CD14-positive monocyte (primary cell): Measurements from ENCODE around the gene GMCL1. TPM values are rescaled to one million over a fixed set of nuclear protein-coding genes. Genes with fewer than 3 reads are reported as not detected.

Experiments
- DNase-seq, 3 donors: peaks; one replicate each; pipeline ENCODE4 v3.0.0-alpha.2; 2011 to 2022
- H2AFZ ChIP-seq: 2 replicates; pipeline ENCODE4 v1.6.0; 2012; ENCODE audit warnings: mild to moderate bottlenecking, low read depth, low read length, inconsistent platforms; ENCODE audit not compliant: insufficient read depth, poor library complexity, severe bottlenecking
- H3K27ac ChIP-seq, 2 donors: 1 replicate in 1 of 2; 2 replicates in 1 of 2; pipeline ENCODE4 v1.5.1; 2012 to 2013; ENCODE audit warnings: low read length in 2 of 2, control low read depth in 1 of 2, inconsistent platforms in 1 of 2, low read depth in 1 of 2, mild to moderate bottlenecking in 1 of 2
- H3K27me3 ChIP-seq, 2 donors: one replicate each; pipeline versions ENCODE4 v1.6.0 to v1.6.1; 2011 to 2013; ENCODE audit warnings: low read length in 2 of 2; ENCODE audit not compliant: control insufficient read depth in 2 of 2, insufficient read depth in 2 of 2
- H3K36me3 ChIP-seq, 2 donors: replicated peaks in 1 of 2; 1 replicate in 1 of 2; 2 replicates in 1 of 2; pipeline versions ENCODE4 v1.5.1 to v1.6.1; 2012 to 2013; ENCODE audit warnings: low read length in 2 of 2, control low read depth in 1 of 2, inconsistent platforms in 1 of 2, mild to moderate bottlenecking in 1 of 2; ENCODE audit not compliant: insufficient read depth in 2 of 2, control insufficient read depth in 1 of 2
- H3K4me1 ChIP-seq, 2 donors: 1 replicate in 1 of 2; 2 replicates in 1 of 2; pipeline versions ENCODE4 v1.5.1 to v1.6.1; 2012 to 2013; ENCODE audit warnings: low read length in 2 of 2, control low read depth in 1 of 2, inconsistent platforms in 1 of 2, mild to moderate bottlenecking in 1 of 2, moderate library complexity in 1 of 2; ENCODE audit not compliant: insufficient read depth in 2 of 2, control insufficient read depth in 1 of 2
- H3K4me2 ChIP-seq: replicated peaks from 2 replicates; pipeline ENCODE3; 2012; ENCODE audit warnings: low read length, moderate library complexity, mild to moderate bottlenecking; ENCODE audit not compliant: poor library complexity, severe bottlenecking; ENCODE audit errors: extremely low read depth
- H3K4me3 ChIP-seq, 3 experiments: fragments of 200-600 bp in 1 of 3; sonication (generic) in 1 of 3; replicated peaks in 1 of 3; 1 replicate in 2 of 3; 2 replicates in 1 of 3; pipeline ENCODE4 v1.5.1; 2011 to 2013; ENCODE audit warnings: low read length in 3 of 3, mild to moderate bottlenecking in 3 of 3, control low read depth in 2 of 3, low read depth in 2 of 3, inconsistent platforms in 1 of 3, moderate library complexity in 1 of 3
- H3K79me2 ChIP-seq: 2 replicates; pipeline ENCODE4 v1.6.0; 2012; ENCODE audit warnings: mild to moderate bottlenecking, control low read depth, inconsistent platforms, low read length, moderate library complexity; ENCODE audit not compliant: insufficient read depth
- H3K9ac ChIP-seq: 2 replicates; pipeline ENCODE4 v1.6.0; 2017; ENCODE audit warnings: low read length, mild to moderate bottlenecking; ENCODE audit not compliant: insufficient read depth, poor library complexity, severe bottlenecking
- H3K9me3 ChIP-seq, 2 donors: replicated peaks in 1 of 2; 1 replicate in 1 of 2; 2 replicates in 1 of 2; pipeline versions ENCODE4 v1.5.1 to v1.6.1; 2012 to 2013; ENCODE audit warnings: low read length in 2 of 2, control low read depth in 1 of 2; ENCODE audit not compliant: control insufficient read depth in 1 of 2, insufficient read depth in 1 of 2
- H4K20me1 ChIP-seq: 2 replicates; pipeline ENCODE4 v1.6.0; 2012; ENCODE audit warnings: mild to moderate bottlenecking, low read length, control low read depth, moderate library complexity; ENCODE audit not compliant: insufficient read depth
- H3K27ac Mint-ChIP-seq, 7 donors: one replicate each; pipeline ENCODE4 v1.8.0; 2020; ENCODE audit warnings: mild to moderate bottlenecking in 7 of 7, mixed read lengths in 7 of 7, moderate library complexity in 6 of 7, inconsistent platforms in 2 of 7
- H3K27me3 Mint-ChIP-seq, 3 donors: one replicate each; pipeline ENCODE4 v1.8.0; 2021 to 2022; ENCODE audit warnings: low read depth in 3 of 3, mild to moderate bottlenecking in 3 of 3, mixed read lengths in 3 of 3, moderate library complexity in 3 of 3, inconsistent platforms in 1 of 3
- H3K36me3 Mint-ChIP-seq, 2 donors: one replicate each; pipeline ENCODE4 v1.8.0; 2020; ENCODE audit warnings: mixed read lengths in 2 of 2, inconsistent platforms in 1 of 2, mild to moderate bottlenecking in 1 of 2
- H3K4me1 Mint-ChIP-seq: one replicate; pipeline ENCODE4 v1.8.0; 2020; ENCODE audit warnings: mild to moderate bottlenecking, mixed read lengths
- H3K4me3 Mint-ChIP-seq, 2 donors: one replicate each; pipeline ENCODE4 v1.8.0; 2020; ENCODE audit warnings: mild to moderate bottlenecking in 2 of 2, mixed read lengths in 2 of 2, moderate library complexity in 1 of 2
- H3K9me3 Mint-ChIP-seq, 7 donors: one replicate each; pipeline ENCODE4 v1.8.0; 2020 to 2022; ENCODE audit warnings: mixed read lengths in 7 of 7, mild to moderate bottlenecking in 6 of 7, moderate library complexity in 6 of 7, inconsistent platforms in 2 of 7
- WGBS: methylation state at CpG from one replicate; pipeline ENCODE4 v1.1.5; 2013; ENCODE audit warnings: missing lambda C conversion rate; ENCODE audit not compliant: insufficient coverage; 5-methylcytosine and 5-hydroxymethylcytosine counted together
- intact Hi-C, 2 donors: fragments of 100-400 bp; cut with micrococcal nuclease; formaldehyde crosslinking; loops; one replicate each; pipeline versions ENCODE4 v1.15.0 to v1.15.1; 2023
- polyA plus RNA-seq, 3 donors: library from polyadenylated mRNA; depleted of rRNA in 1 of 3; unstranded in 2 of 3; stranded (reverse) in 1 of 3; fragments of 300-500 nt in 2 of 3; fragments of >200 nt in 1 of 3; fragmentation: Illumina TruSeq in 2 of 3; gene quantifications; 1 replicate in 2 of 3; 2 replicates in 1 of 3; pipeline ENCODE4 v1.2.3, GENCODE V29; 2012 to 2021
- TF ChIP-seq, protein P1 (sequence below): fragments of 200-600 bp; IDR thresholded peaks from one replicate; pipeline ENCODE4 v1.8.0; 2022; ENCODE audit warnings: antibody characterized with exemption, mild to moderate bottlenecking

GMCL1 gene
- polyA plus RNA-seq, 3 donors: 4.4 to 15.1 (median 9.4) TPM

DNA sequence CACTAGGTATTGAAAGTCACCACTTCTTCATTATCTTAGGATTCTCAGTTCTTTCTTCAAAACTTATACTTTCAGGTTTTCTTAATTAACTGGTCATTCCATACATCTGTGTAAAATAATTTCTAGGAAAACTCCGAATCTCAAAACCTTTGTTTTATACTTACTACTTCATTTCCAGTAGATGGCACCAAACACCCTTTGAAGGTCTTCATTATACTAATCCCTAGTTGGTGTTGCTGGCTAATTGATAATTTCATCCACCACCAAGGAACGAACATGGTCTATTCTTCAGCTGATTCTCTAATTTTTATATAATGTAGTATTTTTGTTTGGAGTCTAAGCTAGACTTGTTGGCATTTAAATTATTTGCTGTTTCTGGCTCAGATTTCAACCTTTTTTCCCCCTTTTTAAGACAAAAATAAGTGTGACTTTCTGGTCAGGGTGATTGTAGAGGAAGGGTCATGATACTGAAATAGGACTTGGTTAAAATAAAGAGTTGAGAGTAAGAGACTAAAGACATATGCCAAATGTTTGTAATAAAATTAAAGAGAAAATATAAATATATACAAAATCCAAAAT, 82.6 kb downstream of the GMCL1 start:
- H3K4me3 Mint-ChIP-seq: no peak overlapping the region
- Histone ChIP-seq H2AFZ (no peak overlapping the region), H3K9me3 (no peaks in the 10 kb centered on the region), H3K4me1 (peaks cover 19 to 26% of the 10 kb centered on the region in 2 donors), H3K4me3 (no peak overlapping the region), H3K27me3 (no peaks in the 10 kb centered on the region), H3K4me2 (no peak overlapping the region), H3K36me3 (peaks cover 29 to 48% of the 10 kb centered on the region in 2 donors), H4K20me1 (peaks cover 15% of the 10 kb centered on the region), H3K79me2 (peaks cover 26% of the 10 kb centered on the region), H3K27ac (peak overlapping the region in 1 of 2 donors; percentile 15), H3K9ac (no peak overlapping the region)
- peak overlapping the region in 3 of 7 donors; percentile 37 to 76 (median 71) for H3K27ac Mint-ChIP-seq
- H3K9me3 Mint-ChIP-seq: no peaks in the 10 kb centered on the region
- H3K27me3 Mint-ChIP-seq: no peaks in the 10 kb centered on the region
- TF ChIP-seq, protein P1, sequence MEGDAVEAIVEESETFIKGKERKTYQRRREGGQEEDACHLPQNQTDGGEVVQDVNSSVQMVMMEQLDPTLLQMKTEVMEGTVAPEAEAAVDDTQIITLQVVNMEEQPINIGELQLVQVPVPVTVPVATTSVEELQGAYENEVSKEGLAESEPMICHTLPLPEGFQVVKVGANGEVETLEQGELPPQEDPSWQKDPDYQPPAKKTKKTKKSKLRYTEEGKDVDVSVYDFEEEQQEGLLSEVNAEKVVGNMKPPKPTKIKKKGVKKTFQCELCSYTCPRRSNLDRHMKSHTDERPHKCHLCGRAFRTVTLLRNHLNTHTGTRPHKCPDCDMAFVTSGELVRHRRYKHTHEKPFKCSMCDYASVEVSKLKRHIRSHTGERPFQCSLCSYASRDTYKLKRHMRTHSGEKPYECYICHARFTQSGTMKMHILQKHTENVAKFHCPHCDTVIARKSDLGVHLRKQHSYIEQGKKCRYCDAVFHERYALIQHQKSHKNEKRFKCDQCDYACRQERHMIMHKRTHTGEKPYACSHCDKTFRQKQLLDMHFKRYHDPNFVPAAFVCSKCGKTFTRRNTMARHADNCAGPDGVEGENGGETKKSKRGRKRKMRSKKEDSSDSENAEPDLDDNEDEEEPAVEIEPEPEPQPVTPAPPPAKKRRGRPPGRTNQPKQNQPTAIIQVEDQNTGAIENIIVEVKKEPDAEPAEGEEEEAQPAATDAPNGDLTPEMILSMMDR: peak; percentile 81
- peaks cover 12% of the 10 kb centered on the region for H3K4me1 Mint-ChIP-seq
- peak; percentile 50 to 67 (median 67) for DNase-seq
- intact Hi-C loops: loop anchor here (5.0 kb wide), 5 partner anchors 35 to 390 kb away; partner anchors contain the start of genes FAM136A (in 2 of the 2), C2orf42 (in 1 of the 2) and PCBP1 (in 1 of the 2)
- no CpG with 5 or more reads among the region's 2 CpGs for WGBS
- H3K36me3 Mint-ChIP-seq: peaks cover 30 to 48% of the 10 kb centered on the region in 2 donors

DNA sequence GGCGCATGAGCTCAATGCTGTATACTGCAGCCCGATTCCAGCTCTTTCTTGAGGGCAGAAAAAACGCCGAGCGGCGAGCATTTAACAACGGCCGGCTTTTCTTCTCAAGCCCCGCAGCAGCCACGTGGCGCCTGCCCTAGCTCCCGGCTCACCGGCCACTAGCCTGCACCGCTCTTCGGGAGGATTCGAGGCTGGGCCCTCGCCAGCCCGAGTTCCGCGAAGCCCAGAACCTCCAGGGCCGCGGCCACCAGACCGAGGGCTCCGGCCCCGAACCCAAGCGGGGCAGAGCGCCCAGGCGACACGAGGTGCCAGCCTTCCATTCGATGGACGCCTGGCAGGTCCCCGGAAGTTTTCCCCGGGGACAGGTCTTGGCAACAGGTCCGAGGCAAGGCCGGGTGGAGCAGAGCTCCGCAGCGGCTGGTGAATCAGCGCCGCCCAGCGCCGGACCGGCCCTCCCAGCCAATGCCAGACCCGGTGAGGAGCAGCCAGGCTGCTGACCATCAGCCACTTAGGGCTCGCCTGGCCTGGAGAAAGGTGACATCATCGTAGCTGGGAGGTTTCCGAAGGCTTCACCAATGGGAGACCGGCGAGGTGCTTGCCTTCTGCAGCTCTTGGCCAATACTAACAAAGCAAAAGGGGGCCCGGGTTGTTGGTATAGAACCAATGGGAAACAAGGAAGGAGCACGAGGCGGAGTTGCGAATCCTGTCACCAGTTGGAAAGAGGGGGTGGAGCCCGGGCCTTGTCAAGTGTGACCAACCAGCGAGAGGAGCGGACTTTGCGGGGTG, 84.9 kb downstream of the GMCL1 start:
- Histone ChIP-seq H3K4me3 (peak overlapping the region; percentile 17 to 98 (median 68)), H3K79me2 (peaks cover 49% of the 10 kb centered on the region), H3K27ac (peak overlapping the region; percentile 92 to 97), H3K9ac (peak overlapping the region; percentile 79), H2AFZ (peak overlapping the region; percentile 66), H4K20me1 (peaks cover 17% of the 10 kb centered on the region), H3K27me3 (no peaks in the 10 kb centered on the region), H3K36me3 (peaks cover 20 to 36% of the 10 kb centered on the region in 2 donors), H3K4me1 (peaks cover 37 to 49% of the 10 kb centered on the region in 2 donors), H3K4me2 (peak overlapping the region; percentile 70), H3K9me3 (no peaks in the 10 kb centered on the region)
- Mint-ChIP-seq H3K4me1 (peaks cover 29% of the 10 kb centered on the region), H3K27ac (peak overlapping the region; percentile 91 to 96 (median 95)), H3K27me3 (no peaks in the 10 kb centered on the region), H3K4me3 (peak overlapping the region; percentile 86), H3K9me3 (peaks cover 0 to 1% (median 0%) of the 10 kb centered on the region in 7 donors), H3K36me3 (peaks cover 30 to 47% of the 10 kb centered on the region in 2 donors)
- under 1% methylated on average over 56 of the region's 56 CpGs for WGBS
- DNase-seq: peak; percentile 100
- TF ChIP-seq, protein P1: no peak
- intact Hi-C loops: loop anchor here (1.0 to 5.0 kb wide), 7 partner anchors 33 to 388 kb away; partner anchors contain the start of genes FAM136A (in 2 of the 2), C2orf42 (in 1 of the 2) and PCBP1 (in 1 of the 2)
